Osteoblast (primary cell): ENCODE measurements around the gene CALHM5. TPM values are rescaled to one million over a fixed set of nuclear protein-coding genes. Genes with fewer than 3 reads are reported as not detected.

Experiments used
- DNase-seq: peaks from one replicate; pipeline ENCODE4 v3.0.0; 2011; ENCODE audit warnings: low spot score, mixed read lengths; ENCODE audit not compliant: insufficient read length; ENCODE audit errors: missing footprints
- H2AFZ ChIP-seq: 2 replicates; pipeline ENCODE4 v1.6.0; 2011; ENCODE audit warnings: mild to moderate bottlenecking, low read length
- H3K27ac ChIP-seq: 2 replicates; pipeline ENCODE4 v1.5.1; 2011; ENCODE audit warnings: mild to moderate bottlenecking, low read depth, low read length, moderate library complexity
- H3K27me3 ChIP-seq: 2 replicates; pipeline ENCODE4 v1.6.0; 2012; ENCODE audit warnings: mild to moderate bottlenecking, control low read depth, inconsistent platforms, low read length, moderate library complexity; ENCODE audit not compliant: insufficient read depth
- H3K36me3 ChIP-seq: 2 replicates; pipeline ENCODE4 v1.5.1; 2011; ENCODE audit warnings: mild to moderate bottlenecking, low read length, control low read depth, moderate library complexity; ENCODE audit not compliant: insufficient read depth
- H3K4me1 ChIP-seq: 2 replicates; pipeline ENCODE4 v1.5.1; 2011; ENCODE audit warnings: mild to moderate bottlenecking, low read length, control low read depth, moderate library complexity; ENCODE audit not compliant: insufficient read depth
- H3K4me2 ChIP-seq: 2 replicates; pipeline ENCODE4 v1.6.0; 2011; ENCODE audit warnings: mild to moderate bottlenecking, low read length; ENCODE audit not compliant: insufficient read depth
- H3K4me3 ChIP-seq: fragments of 200-600 bp; sonication (generic); 3 replicates; pipeline ENCODE4 v1.5.1; 2012; ENCODE audit warnings: mild to moderate bottlenecking, low read length, inconsistent platforms; ENCODE audit not compliant: insufficient read depth
- H3K79me2 ChIP-seq: 2 replicates; pipeline ENCODE4 v1.6.0; 2012; ENCODE audit warnings: mild to moderate bottlenecking, low read length, control low read depth, inconsistent platforms; ENCODE audit not compliant: insufficient read depth
- H3K9me3 ChIP-seq: 2 replicates; pipeline ENCODE4 v1.5.1; 2011; ENCODE audit warnings: low read depth, low read length, control low read depth
- H4K20me1 ChIP-seq: 2 replicates; pipeline ENCODE4 v1.6.0; 2012; ENCODE audit warnings: mild to moderate bottlenecking, low read length, control low read depth; ENCODE audit not compliant: insufficient read depth
- total RNA-seq: library from RNA; depleted of rRNA; stranded (reverse); fragments of >200 nt; gene quantifications from 2 replicates; pipeline ENCODE4 v1.2.3, GENCODE V29; 2012
- TF ChIP-seq, protein P1 (sequence below): IDR thresholded peaks from 2 replicates; pipeline ENCODE4 v1.5.1; 2011; ENCODE audit warnings: mild to moderate bottlenecking, low read depth, low read length, moderate library complexity; ENCODE audit errors: extremely low read depth

CALHM5 gene
- total RNA-seq, 1 donor: 14.8 TPM

DNA sequence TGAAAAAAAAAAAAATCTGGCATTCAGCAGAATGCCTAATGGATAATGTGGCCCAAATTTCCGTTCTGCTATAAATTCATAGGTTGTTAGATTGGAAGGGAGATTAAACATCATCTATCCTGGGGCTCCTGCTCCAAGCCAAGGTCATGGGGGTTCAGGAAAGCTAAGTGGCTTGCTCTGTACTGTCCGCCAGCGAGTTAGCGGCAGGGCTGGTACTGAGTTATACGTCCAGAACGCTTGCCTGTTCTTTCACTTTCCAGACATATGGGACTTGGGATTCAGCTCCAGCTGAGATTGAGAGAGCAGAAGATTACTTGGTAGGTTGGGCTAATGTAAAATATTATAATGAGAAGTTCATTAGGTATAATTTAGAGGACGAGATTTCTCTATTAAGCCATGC lies 60.7 kb downstream of the CALHM5 start:
- peak; percentile 67 for DNase-seq
- TF ChIP-seq, protein P1, sequence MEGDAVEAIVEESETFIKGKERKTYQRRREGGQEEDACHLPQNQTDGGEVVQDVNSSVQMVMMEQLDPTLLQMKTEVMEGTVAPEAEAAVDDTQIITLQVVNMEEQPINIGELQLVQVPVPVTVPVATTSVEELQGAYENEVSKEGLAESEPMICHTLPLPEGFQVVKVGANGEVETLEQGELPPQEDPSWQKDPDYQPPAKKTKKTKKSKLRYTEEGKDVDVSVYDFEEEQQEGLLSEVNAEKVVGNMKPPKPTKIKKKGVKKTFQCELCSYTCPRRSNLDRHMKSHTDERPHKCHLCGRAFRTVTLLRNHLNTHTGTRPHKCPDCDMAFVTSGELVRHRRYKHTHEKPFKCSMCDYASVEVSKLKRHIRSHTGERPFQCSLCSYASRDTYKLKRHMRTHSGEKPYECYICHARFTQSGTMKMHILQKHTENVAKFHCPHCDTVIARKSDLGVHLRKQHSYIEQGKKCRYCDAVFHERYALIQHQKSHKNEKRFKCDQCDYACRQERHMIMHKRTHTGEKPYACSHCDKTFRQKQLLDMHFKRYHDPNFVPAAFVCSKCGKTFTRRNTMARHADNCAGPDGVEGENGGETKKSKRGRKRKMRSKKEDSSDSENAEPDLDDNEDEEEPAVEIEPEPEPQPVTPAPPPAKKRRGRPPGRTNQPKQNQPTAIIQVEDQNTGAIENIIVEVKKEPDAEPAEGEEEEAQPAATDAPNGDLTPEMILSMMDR: no peak
- H2AFZ ChIP-seq: peak overlapping the region; percentile 94

More for the DNA sequence above, 60.7 kb downstream of the CALHM5 start:
- Histone ChIP-seq H3K4me2 (peak overlapping the region; percentile 83), H3K27ac (peak overlapping the region; percentile 86), H3K9me3 (no peaks in the 10 kb centered on the region), H4K20me1 (peaks cover 3% of the 10 kb centered on the region), H3K4me3 (peak overlapping the region; percentile 81), H3K4me1 (peaks cover 15% of the 10 kb centered on the region), H3K36me3 (peaks cover 16% of the 10 kb centered on the region), H3K27me3 (no peaks in the 10 kb centered on the region), H3K79me2 (peaks cover 75% of the 10 kb centered on the region)

Other genes with a start within 250 kb of the CALHM5 start
- gene TSPYL1, start 231.7 kb upstream of the CALHM5 start, total RNA-seq: 89.4 and 91.6 TPM in 2 replicates
- gene DSE, start 140.7 kb upstream of the CALHM5 start, total RNA-seq: 193 and 229 TPM in 2 replicates
- 0.72 and 0.88 TPM in 2 replicates for gene CALHM6, start 50.3 kb upstream of the CALHM5 start, total RNA-seq
- gene TRAPPC3L, start 34.0 kb downstream of the CALHM5 start, total RNA-seq: under 0.01 and 0.29 TPM in 2 replicates
- gene CALHM4, start 42.1 kb downstream of the CALHM5 start, total RNA-seq: not detected in 2 replicates
- gene RWDD1, start 59.9 kb downstream of the CALHM5 start, total RNA-seq: 35.1 and 39.1 TPM in 2 replicates
- gene RSPH4A, start 104.8 kb downstream of the CALHM5 start, total RNA-seq: 0.36 and 0.59 TPM in 2 replicates
- 10.9 and 12.4 TPM in 2 replicates for gene ZUP1, start 157.1 kb downstream of the CALHM5 start, total RNA-seq
- gene KPNA5, start 169.6 kb downstream of the CALHM5 start, total RNA-seq: 10.6 and 11.2 TPM in 2 replicates